ENCODE measurements around the gene AMOTL1.

GRCh38 chr11:94885133-94885532 is 117.0 kb downstream of the AMOTL1 start:
- TF ChIP-seq CTCF (IDR thresholded peaks at IDR 0.05): no peak
- no peak for TF ChIP-seq POLR2A (IDR thresholded peaks at IDR 0.05)
